Fibroblast of skin of left biceps (primary cell): ENCODE results near the gene SEC61B.

Source experiments
- DNase-seq, 2 experiments: peaks; one replicate each; pipeline ENCODE4 v3.0.0-alpha.2; 2013; ENCODE audit warnings: low read depth in 2 of 2

The SEC61B gene

DNA sequence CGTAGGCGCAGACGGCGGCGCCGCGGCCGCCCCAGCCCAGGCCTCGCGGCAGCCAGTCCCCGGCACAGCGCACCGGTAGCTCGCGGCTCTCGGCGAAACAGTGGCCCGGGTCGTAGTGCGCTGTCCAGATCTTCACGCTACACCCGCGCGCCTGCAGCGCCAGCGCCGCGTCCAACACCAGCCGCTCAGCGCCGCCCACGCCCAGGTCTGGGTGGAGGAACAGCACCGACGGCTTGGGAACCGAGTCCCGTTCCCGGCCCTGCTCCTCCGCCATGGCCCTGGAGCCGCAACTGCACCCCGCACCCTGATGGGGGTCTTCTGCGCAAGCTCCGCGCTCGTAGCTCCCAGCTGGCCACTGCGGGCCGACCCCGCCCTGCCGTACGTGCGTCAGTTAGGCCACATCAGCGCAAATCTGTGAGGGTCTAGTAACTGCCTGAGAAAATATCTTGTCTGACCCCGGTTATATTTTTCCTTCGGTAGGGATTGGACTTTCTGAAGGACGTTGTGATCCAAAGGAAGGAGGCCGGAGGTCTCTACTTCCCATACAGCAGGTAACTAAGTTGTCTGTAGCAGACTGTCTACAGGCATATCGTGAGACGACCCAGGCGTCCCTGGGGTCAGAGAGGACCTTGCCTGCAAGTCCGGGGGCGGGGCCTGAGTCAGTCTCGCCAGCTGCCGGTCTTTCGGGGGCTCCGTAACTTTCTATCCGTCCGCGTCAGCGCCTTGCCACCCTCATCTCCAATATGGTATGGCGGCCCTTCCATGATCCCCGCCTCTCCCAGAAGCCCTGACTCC lies at the start of gene SEC61B, which contains the start of gene ALG2:
Gene SEC61B, plus strand, starts transcription at position 662 of the 795 bp plus-strand sequence. Its CDS starts 82 bp downstream, at position 744.
Gene ALG2, minus strand, starts transcription at position 322 of the 795 bp plus-strand sequence. Its CDS starts 48 bp downstream, at position 274.
- DNase-seq: peak; percentile 90 to 91

DNA sequence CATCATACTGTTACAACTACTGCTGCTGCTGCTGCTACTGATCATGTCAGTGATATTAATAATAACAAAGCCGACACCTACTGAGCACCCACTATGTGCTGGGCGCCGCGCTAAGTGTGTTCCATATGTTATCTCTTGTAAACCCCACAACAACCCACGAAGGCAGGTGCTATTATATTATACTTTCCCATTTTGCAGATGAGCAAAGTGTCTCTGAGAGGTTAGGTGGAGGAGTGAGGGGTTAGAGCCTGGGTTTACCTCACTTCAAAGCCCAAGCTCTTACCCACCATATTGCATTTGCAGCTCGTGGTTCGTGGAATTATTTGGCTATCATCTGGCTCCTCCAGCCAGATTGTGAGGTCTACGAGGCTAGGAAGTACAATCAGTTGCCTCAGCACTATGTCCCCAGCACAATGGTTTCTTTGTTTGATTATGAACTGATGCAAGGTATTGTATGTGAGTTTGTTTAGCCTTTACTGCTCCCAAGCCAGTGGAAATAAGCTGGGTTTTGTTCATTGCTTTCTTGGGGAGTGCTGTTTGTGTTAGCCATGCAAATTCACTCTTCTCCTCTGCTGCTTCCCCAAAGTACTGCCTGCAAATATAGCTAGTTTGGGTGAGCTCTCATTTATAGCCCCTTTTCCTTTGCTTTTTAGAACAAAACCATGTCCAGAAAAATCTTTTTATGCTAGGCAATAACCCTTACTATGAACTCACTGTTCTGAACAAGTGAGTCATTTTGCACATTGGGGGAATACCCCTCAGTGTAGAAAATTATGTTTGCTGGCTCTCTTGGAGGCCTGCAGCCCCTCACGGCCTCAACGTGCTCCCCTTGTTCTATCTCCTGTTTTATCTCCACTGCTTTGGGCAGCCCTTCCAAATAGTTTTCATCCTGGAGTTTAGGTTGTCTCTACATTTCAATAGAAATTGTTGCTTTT lies 48.2 kb upstream of the SEC61B start:
- no peak for DNase-seq

DNA sequence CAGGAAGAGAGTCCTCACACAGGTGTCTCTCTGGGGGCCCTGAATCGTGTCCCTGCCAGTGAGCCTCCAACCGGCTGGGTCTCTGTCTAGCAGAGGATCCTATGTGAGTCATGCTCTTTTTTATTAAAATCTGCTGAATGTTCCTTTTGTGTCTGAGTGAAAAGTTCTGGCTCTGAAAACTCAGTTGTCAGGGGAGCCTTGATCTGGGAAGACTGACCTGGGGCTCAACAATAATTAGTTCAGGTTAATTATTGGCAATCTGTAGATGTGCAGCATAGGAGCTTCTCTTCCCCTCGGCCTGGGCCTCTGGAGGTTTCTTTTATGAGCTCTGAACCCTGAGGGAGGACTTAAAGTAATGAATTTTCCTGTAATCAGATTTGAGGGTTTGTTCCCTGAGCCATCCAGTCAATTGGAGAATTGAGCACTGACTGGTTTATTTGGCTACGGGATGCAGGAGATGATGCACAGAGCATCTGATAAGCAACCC lies 45.5 kb upstream of the SEC61B start:
- no peak for DNase-seq

DNA sequence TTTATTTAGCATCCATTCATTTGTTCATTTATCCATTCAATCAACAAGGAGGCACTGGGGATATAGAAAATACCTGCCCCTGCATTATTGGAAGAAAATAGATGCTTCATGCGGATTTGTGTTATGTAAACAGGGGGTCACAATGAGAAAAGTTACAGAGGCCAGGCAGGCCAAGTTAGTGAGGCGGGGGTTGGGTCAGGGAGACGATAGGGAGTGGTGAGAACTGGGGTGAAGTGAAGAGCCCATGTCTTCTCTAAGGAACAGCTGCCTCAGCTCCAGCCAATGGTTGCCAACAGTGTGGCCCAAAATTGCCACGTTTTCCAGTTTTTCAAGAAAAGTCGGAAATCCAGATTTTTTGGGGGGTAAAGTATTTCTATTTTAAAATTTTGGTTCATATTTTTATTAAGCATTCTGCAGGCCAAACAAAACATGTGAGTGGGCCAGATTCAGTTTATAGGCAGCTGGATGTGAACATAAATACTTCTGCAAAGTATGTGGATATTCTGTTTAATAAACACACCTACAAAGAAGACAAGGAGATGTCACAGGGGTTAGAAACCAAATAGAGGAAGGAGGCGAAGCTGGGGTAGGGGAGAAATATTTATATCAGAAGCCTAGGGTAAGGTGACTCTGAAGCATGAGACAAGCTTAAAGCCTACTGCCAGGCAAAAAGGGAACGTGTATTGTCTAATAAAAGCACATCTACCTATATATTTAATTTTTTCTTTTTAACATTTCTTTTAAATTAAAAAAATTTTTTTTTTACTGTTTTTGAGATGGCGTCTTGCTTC lies 44.3 kb upstream of the SEC61B start:
- DNase-seq: no peak

DNA sequence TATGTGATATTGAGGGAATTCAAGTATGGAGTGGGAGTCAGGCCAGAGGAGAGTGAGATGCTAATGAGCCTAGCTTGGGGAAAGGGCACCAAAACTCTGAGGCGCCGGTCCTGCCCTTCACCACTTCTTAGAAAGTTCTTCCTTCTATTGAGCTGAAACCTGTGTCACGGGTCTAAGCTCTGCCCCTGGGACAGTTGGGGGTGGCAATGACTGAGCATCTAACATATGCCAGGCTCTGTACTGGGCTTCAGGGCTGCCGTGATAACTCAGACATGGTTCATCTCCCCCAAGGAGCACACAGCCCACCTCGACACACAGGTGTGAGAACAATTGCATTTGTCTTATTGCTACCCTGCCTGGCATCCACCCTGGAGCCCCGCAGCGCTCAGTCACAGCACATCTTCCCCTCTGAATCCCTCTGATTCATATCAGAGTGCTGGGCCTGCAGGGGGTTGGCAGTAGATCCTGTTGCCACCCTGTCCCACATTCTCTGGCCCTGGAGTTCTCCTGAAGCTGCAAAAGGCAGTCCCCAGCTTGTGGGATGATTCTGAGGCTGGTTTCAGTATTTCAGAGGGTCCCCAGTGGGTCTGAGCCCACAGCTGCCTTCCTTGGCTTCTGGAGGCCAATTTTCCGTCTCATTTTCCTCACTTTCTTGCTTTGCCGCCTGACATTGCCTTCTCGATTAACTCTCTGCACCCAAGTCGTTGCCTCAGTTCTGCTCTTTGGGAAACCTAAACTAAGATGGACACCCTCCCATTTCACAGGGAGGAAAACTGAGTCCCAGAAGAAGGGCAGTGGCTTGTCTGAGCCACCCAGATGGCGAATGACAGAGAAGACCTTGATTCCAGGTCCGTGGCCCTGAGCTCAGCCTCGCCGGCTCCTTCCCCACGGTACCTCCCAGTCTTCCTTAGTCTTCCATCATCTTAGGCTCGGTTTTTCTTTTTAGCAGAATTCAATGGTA lies 42.9 kb upstream of the SEC61B start:
- DNase-seq: no peak

DNA sequence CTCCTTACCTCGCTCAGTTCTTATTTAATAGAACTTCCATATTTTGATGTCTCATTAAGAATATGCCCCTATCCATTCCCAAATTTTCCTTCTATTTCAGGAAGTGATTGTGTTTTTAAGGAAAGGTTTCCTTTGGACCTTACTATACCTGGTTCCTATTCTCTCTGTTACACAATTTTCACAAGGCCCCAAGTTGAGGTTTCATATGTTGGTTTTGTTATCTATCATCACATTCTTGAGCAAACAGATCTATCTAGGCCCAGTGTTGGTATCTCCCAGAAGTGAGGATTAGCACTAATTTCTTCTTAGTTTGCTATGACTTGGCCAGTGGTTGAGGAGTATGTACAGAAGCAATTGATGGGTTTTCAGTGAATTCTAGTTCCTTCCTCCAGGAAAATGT lies 41.9 kb upstream of the SEC61B start:
- DNase-seq: no peak

DNA sequence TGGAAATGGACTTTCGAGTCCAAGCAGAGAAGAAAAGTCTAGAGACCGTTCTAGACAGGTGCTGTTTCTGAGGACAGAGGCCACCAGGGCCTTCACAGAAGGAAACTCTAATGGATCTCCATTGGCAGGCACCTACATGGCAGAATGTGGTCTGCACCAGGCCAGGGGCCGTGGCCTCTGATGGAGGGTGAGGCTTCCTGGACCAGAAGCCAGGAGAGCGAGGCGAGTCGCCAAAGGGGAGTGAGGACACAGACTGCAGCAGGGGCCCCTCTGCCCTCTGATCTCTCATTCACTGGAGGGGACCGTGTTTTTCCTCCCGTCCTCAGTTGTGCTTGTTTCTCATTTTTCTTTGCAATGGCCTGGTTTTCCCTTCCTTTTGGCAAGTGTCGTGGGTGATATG lies 41.4 kb upstream of the SEC61B start:
- no peak for DNase-seq

DNA sequence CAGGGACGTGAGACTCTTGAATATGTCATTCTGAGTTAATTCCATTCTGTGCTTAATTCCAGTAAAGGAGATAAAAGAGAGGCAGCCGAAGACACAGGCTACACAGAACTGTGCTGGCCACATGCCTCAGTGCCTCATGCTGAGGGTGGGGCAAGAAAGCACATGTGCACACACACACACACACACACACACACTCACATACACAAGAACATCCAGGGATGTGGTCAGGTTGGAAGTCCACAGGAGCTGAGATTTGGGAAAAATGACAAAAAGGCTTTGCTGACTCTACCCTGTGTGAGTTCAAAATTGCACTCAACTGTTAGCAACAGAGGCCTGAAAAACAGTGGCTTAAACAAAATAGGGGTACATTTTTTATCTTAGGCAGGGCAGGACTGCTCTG lies 40.9 kb upstream of the SEC61B start:
- no peak for DNase-seq

DNA sequence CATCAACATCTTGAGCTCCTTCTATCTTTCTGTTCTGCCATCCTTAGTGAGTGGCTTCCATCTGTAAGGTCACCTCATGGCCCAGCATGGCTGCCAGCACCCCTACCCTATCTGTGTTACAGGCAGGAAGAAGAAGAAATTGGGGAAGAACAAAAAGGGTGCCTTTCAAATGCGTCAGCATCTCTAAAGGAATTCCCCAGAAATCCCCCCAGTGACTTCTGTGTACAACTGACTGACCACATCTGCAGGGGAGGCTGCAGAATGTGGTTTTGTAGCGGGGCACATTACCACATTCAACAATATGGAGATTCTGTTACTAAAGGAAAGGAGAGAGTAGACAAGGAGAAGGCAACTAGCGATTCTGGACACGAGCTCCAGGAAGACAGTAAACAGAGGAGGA lies 40.5 kb upstream of the SEC61B start:
- DNase-seq: peak in 1 of 2 experiments; percentile 20

DNA sequence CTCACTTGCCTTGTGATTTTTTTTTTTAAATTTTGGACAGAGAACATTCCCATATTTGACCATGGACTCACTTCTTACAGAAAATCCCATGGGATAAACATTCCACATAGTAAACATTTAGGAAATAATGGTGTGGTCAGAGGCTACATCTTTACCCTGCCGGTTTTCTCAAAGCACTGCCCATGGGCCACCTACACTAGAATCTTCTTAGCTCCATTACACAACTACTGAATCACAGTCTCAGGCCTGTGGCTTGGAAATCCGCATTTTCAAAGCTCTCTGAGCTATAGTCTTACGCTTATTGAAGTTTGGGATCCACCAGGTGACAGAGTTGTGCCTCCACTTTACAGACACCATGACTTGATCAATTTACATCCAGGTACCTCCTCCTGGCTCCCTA lies 39.7 kb upstream of the SEC61B start:
- DNase-seq: no peak

DNA sequence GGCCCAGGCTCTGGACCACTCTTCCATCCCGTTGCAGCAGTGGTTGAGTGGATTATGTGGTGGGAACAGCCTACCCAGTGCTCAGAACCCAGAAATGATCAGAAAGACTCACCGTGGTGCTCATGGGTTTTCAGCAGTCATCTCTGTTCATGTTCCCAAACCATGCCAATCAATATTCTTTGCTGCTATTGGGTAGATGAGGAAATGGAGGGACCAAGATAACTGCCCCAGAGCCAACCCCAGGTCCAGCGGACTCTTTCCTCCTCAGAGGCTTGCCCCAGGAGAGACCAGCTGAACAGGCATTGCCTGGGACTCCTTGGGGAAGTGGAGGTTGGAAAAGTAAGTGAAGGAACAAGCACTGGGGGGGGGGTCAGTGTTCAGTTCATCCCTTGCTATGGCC lies 38.5 kb upstream of the SEC61B start:
- no peak for DNase-seq

DNA sequence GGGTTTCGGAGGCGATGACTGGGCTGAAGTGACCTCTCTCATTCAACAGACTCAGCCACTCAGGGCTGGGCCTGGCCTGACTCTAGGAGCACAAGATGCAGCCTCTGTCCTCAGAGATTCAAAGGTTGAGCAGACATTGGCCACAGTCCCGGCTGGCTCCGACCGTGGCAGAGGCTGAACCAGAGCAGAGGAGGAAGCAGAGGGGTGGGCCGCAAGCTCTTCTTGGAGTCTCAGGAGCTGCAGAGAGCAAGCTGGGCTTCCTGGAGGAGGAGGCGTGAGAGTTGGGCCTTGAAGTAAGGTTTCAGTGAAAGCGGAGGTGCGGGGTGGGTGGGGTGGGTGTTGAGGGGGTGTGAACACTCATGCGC lies 38.0 kb upstream of the SEC61B start:
- no peak for DNase-seq

DNA sequence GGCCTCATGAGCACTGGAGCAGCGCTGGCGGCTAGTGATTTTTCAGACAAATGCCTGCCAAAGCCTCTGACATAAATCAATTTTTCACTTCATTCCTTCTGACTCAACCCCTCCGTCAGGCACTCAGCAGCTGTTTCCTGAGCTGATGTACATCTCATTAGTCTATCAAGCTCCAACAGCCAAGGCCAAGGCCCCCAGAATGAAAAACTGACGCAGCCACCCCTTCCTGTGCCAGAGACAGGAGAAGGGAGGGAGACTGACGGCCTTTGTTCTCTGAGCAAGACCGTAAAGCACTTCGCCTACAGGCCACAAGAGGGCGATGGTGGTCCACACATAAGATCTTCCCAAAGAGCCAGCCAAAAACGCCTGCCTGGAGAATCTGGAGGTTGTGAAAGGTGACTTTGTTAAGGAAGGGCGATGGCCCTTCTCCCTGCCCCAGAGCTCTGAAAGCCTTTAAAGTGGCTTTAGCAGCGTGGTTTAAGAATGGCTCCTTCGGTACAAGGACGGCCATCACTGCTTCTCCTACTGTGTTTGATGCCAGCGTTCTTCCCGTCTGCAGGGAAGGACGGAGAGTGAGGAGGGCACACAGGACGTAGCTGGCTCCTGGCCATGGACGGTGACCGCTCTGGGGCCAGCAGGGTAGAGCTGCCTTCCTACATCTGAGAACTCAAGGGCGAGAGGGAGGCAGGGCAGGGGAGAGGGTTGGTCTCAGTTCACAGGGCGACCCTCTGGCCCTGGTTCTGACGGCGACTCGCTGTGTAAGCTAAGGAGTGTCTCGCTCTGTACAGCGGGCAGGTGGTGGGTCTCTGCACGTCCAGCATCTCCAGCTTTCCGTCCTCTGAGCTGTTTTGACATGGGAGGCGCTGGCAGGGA lies 37.4 kb upstream of the SEC61B start:
- DNase-seq: peak; percentile 97

DNA sequence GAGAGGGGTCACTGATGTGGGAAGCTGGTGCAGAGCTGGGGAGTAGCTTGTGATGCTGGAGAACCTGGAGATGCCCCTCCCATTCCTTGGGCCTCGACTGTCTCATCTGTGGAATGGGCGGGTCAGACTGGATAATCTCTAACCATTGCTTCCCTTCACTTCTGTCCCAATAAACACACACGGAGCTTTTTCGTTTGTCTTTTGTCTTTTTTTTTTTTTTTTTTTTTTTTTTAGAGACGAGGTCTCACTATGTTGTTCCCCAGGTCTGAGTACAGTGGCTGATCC lies 36.8 kb upstream of the SEC61B start:
- no peak for DNase-seq

DNA sequence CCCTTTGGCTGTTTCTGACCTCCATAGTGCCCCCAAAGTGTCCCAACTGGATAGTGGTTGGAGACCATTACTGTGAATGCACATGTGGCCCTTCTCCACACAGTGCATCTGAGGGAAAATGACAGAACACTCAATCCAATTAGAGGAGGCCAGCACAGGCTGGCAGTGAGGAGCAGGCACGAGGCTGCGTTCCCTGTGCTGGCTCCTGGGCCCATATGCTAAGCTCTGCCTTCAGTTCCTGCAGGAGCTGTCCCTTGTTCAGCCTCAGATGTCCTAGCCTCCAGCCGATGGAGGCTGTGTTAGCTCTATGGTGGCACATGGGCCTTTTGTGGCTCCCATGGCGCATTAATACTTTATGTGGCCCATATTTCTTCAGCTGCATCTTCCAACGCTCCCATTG lies 36.1 kb upstream of the SEC61B start:
- DNase-seq: no peak

DNA sequence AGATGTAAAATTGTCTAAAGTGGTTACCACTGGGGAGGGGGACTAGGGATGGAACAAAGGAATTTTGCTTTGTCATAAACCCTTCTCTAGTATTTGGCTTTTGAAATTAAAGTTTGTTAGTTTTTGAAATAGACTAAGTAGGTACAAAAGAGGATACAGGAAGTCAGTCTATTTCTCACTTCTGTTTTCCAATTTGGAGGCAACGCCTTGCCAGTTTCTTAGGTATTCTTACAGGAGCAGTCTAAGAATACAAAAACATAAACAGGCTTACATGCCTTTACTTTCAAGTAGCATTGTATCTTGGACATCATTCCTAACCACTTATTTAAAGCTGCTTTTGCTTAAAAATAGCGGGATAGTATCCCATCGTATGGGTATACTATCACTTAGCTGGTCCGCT lies 34.8 kb upstream of the SEC61B start:
- DNase-seq: no peak

DNA sequence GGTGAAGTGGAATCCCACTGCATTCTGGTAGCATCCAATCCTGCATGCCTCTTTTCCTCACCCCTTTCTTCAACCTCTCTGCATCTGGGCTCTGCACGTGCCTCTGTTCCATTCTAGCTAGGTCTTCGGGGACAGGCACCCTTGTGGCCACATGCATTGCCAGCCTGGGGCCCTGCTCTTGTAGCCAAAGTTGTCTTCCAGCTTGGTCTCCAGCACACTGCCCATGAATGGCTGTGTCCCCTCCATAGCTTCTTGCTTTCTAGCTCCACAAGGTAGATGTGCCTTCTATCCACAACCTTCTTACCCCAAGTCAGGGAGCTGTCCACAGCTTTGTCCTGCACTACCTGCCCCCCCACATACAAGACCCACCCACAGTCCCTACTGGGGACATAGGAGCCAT lies 32.9 kb upstream of the SEC61B start:
- no peak for DNase-seq

DNA sequence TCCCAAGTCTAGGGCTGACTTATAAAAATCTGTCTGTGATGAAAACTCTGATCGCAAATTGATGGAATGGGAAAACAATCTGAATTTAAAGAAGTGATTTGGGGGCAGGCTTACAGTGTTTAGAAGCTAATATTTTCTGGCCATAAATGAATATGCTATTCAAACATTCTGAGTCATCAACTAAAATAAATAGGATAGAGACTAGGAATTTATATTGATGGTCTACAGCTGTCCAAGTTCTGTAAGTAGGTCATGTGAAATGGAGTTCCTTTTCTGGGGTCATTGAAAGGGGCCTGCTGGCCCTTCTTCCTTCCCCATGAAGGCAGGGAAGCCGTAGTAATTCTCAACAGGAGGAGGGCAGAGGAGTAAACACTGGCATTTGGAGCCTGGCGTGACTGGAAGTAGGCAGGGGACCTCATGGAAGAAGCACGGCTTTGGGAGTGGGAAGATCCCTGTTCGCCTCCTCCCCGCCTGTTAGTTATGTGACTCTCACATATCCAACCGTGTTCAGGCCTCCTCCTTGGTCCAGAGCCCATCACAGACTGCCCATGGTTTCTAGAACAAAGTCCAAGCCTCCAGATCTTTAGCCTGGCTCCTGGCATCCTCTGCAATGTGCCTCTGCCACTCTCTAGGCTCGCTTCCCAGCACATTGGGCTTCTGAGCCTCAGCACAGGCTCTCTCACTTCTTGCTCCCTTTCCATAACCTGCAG lies 32.0 kb upstream of the SEC61B start:
- no peak for DNase-seq

DNA sequence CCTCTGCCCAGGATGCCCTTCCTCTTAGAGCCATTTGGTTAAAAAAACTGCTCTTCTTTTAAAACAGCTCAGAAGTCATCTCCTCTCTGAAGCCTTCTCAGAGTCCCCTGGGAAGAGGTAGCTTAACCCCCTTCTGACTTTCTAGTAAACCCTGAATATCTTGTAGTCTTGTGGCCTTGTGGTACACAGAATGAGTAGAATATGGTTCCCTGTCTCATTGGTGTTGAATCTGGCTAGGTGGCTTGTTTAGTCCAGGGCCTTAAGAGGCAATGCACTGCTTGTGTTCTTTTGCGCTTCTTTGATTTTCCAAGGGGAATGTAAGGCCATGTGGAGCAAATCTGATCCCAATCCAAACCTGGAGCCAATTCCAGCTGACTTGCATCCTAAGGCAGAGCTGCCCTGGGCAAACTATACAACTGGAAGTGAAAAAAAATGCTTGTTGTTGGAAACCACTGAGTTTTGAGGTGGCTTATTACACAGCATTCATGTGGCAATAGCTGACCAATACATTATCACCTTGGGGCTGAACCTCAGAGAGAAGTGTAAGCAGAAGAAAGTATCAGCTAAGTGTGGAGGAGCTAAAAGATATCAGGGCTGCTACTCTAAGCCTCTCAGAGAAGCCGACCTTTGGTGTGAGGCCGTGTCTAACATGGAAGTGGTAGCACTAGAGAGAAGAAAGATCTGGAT lies 31.3 kb upstream of the SEC61B start:
- no peak for DNase-seq
